Body of pancreas (tissue), 4 donors: Measurements from ENCODE around the gene EPN1. TPM values are rescaled to one million over a fixed set of nuclear protein-coding genes. Genes with fewer than 3 reads are reported as not detected.

Source experiments
- ATAC-seq: fragments of 150-250 bp; one replicate; pipeline ENCODE4 v1.9.1; 2016
- DNase-seq, 4 donors: peaks; one replicate each; pipeline ENCODE4 v3.0.0-alpha.2; 2019
- H3K27ac ChIP-seq, 4 donors: fragments of 200-600 bp; sonication (generic); 1 replicate in 3 of 4; 2 replicates in 1 of 4; pipeline versions ENCODE4 v1.5.1 to v1.6.1; 2016 to 2019; ENCODE audit warnings: mild to moderate bottlenecking in 1 of 4, mixed read lengths in 1 of 4, moderate library complexity in 1 of 4
- H3K27me3 ChIP-seq, 2 donors: fragments of 200-600 bp; sonication (generic); one replicate each; pipeline ENCODE4 v1.6.0; 2016; ENCODE audit warnings: mild to moderate bottlenecking in 1 of 2
- H3K36me3 ChIP-seq, 2 donors: fragments of 200-600 bp; sonication (generic); replicated peaks in 1 of 2; 2 replicates each; pipeline ENCODE4 v1.5.1; 2016; ENCODE audit warnings: low read depth in 2 of 2; ENCODE audit not compliant: insufficient read depth in 1 of 2
- H3K4me1 ChIP-seq: fragments of 200-600 bp; sonication (generic); one replicate; pipeline ENCODE4 v1.6.0; 2016
- H3K4me3 ChIP-seq, 2 donors: fragments of 200-600 bp; sonication (generic); 1 replicate in 1 of 2; 2 replicates in 1 of 2; pipeline ENCODE4 v1.5.1; 2016 to 2019
- H3K9me3 ChIP-seq, 3 donors: fragments of 200-600 bp; sonication (generic); 1 replicate in 2 of 3; 2 replicates in 1 of 3; pipeline ENCODE4 v1.5.1; 2016
- CTCF ChIP-seq, 7 experiments: fragments of 450-650 bp in 4 of 7; fragments of 200-600 bp in 3 of 7; sonication (generic) in 3 of 7; IDR thresholded peaks; one replicate each; pipeline ENCODE4 v1.5.1; 2016 to 2019; ENCODE audit warnings: antibody characterized with exemption in 7 of 7
- POLR2A ChIP-seq, 3 donors: fragments of 450-650 bp; IDR thresholded peaks; one replicate each; pipeline ENCODE4 v1.6.1; 2016; ENCODE audit warnings: antibody characterized with exemption in 3 of 3, mild to moderate bottlenecking in 2 of 3
- WGBS, 2 donors: methylation state at CpG; one replicate each; pipeline ENCODE4 v1.1.5; 2017; 5-methylcytosine and 5-hydroxymethylcytosine counted together
- intact Hi-C: fragments of 100-400 bp; cut with DNase I; formaldehyde crosslinking; loops from one replicate; pipeline ENCODE4 v1.15.1; 2023
- total RNA-seq, 2 donors: library from RNA; depleted of rRNA; stranded (reverse); fragments of >200 nt; gene quantifications; one replicate each; pipeline ENCODE4 v1.1.0, GENCODE V29; 2016

The EPN1 gene
- total RNA-seq, 2 donors from 2014 or later: 52.1 to 52.4 TPM

GRCh38 chr19:55694241-55694655 lies 19.2 kb downstream of the EPN1 start:
- TF ChIP-seq CTCF (IDR thresholded peaks at IDR 0.05) (no peak), POLR2A (IDR thresholded peaks at IDR 0.05) (no peak)
- peaks cover 33 to 53% of the 10 kb centered on the region in 2 donors for H3K36me3 ChIP-seq
- H3K27me3 ChIP-seq: no peaks in the 10 kb centered on the region
- no peaks in the 10 kb centered on the region for H3K9me3 ChIP-seq
- H3K4me3 ChIP-seq: no peak overlapping the region
- 84 to 85% methylated on average over 9 to 15 of the region's 15 CpGs for WGBS, 2 donors
- no peaks in the 10 kb centered on the region for H3K4me1 ChIP-seq
- no peak overlapping the region for H3K27ac ChIP-seq
- DNase-seq (no peak), ATAC-seq (no peak)
- intact Hi-C loops: no loop called here

- H3K9me3 ChIP-seq: no peaks in the 10 kb centered on the region
- ATAC-seq (no peak), DNase-seq (peak in 1 of 4 donors; percentile 12)
- no peak overlapping the region for H3K4me3 ChIP-seq
- 93 to 95% methylated on average over 22 to 37 of the region's 37 CpGs for WGBS, 2 donors
- no peak overlapping the region for H3K27ac ChIP-seq
- no peaks in the 10 kb centered on the region for H3K27me3 ChIP-seq
- peaks cover 27 to 46% of the 10 kb centered on the region in 2 donors for H3K36me3 ChIP-seq
- intact Hi-C loops: no loop called here
- H3K4me1 ChIP-seq: no peaks in the 10 kb centered on the region
- TF ChIP-seq CTCF (IDR thresholded peaks at IDR 0.05): no peak
- no peak for TF ChIP-seq POLR2A (IDR thresholded peaks at IDR 0.05)
Measured at GRCh38 chr19:55694656-55695491, 19.8 kb downstream of the EPN1 start.

- ATAC-seq: no peak
- no peaks in the 10 kb centered on the region for H3K9me3 ChIP-seq
- H3K36me3 ChIP-seq: peaks cover 19 to 40% of the 10 kb centered on the region in 2 donors
- no peak for TF ChIP-seq CTCF (IDR thresholded peaks at IDR 0.05)
- no peak for TF ChIP-seq POLR2A (IDR thresholded peaks at IDR 0.05)
- intact Hi-C loops: no loop called here
- no peak overlapping the region for H3K27ac ChIP-seq
- H3K4me1 ChIP-seq: no peaks in the 10 kb centered on the region
- no peak for DNase-seq
- no peak overlapping the region for H3K4me3 ChIP-seq
- no peaks in the 10 kb centered on the region for H3K27me3 ChIP-seq
- WGBS, 2 donors: 91 to 93% methylated on average over 22 to 23 of the region's 23 CpGs
Measured at GRCh38 chr19:55695511-55696290, 20.7 kb downstream of the EPN1 start.

GRCh38 chr19:55696301-55697068 lies 21.5 kb downstream of the EPN1 start:
- intact Hi-C loops: no loop called here
- no peaks in the 10 kb centered on the region for H3K4me1 ChIP-seq
- peaks cover 19 to 35% of the 10 kb centered on the region in 2 donors for H3K36me3 ChIP-seq
- H3K27ac ChIP-seq: no peak overlapping the region
- peak in 1 of 4 donors; percentile 9 for DNase-seq
- no peaks in the 10 kb centered on the region for H3K9me3 ChIP-seq
- ATAC-seq: no peak
- no peak overlapping the region for H3K4me3 ChIP-seq
- 90 to 95% methylated on average over 10 to 20 of the region's 20 CpGs for WGBS, 2 donors
- no peaks in the 10 kb centered on the region for H3K27me3 ChIP-seq
- no peak for TF ChIP-seq POLR2A (IDR thresholded peaks at IDR 0.05)

GRCh38 chr19:55697069-55697440 lies 22.0 kb downstream of the EPN1 start:
- WGBS, 2 donors: 90 to 94% methylated on average over 11 to 12 of the region's 12 CpGs
- H3K27me3 ChIP-seq: no peaks in the 10 kb centered on the region
- intact Hi-C loops: no loop called here
- no peak overlapping the region for H3K4me3 ChIP-seq
- ATAC-seq (no peak), DNase-seq (no peak)
- H3K27ac ChIP-seq: no peak overlapping the region
- no peak for TF ChIP-seq POLR2A (IDR thresholded peaks at IDR 0.05)
- peaks cover 2% of the 10 kb centered on the region for H3K4me1 ChIP-seq
- peaks cover 14 to 30% of the 10 kb centered on the region in 2 donors for H3K36me3 ChIP-seq
- H3K9me3 ChIP-seq: no peaks in the 10 kb centered on the region
